ENCODE results near the gene NOTCH3. TPM values are rescaled to one million over a fixed set of nuclear protein-coding genes. Genes with fewer than 3 reads are reported as not detected.

NOTCH3 gene
- total RNA-seq, 1 donor from 2014 or later, result not detected

GRCh38 chr19:15180451-15181390 lies 20.1 kb downstream of the NOTCH3 start:
- H3K27ac Mint-ChIP-seq, result no peak overlapping the region
- no peaks in the 10 kb centered on the region for H3K36me3 Mint-ChIP-seq (ENCODE audit: low read depth)
- H3K4me1 Mint-ChIP-seq (ENCODE audit: low read depth), result peaks cover 4% of the 10 kb centered on the region
- no peaks in the 10 kb centered on the region for H3K9me3 Mint-ChIP-seq
- no peak overlapping the region for H3K4me3 Mint-ChIP-seq (ENCODE audit: low read depth)
- peaks cover 6% of the 10 kb centered on the region for H3K27me3 Mint-ChIP-seq (ENCODE audit: low read depth)
- no peak for DNase-seq (ENCODE audit: low spot score)
- intact Hi-C loops (cut with micrococcal nuclease), result no loop called here

GRCh38 chr19:15178629-15179308 lies 22.0 kb downstream of the NOTCH3 start:
- H3K4me3 Mint-ChIP-seq (ENCODE audit: low read depth), result no peak overlapping the region
- H3K27me3 Mint-ChIP-seq (ENCODE audit: low read depth), result peaks cover 8% of the 10 kb centered on the region
- peaks cover 4% of the 10 kb centered on the region for H3K4me1 Mint-ChIP-seq (ENCODE audit: low read depth)
- intact Hi-C loops (cut with micrococcal nuclease), result no loop called here
- H3K27ac Mint-ChIP-seq, result no peak overlapping the region
- H3K9me3 Mint-ChIP-seq, result no peaks in the 10 kb centered on the region
- no peaks in the 10 kb centered on the region for H3K36me3 Mint-ChIP-seq (ENCODE audit: low read depth)
- DNase-seq (ENCODE audit: low spot score), result no peak

- no peaks in the 10 kb centered on the region for H3K36me3 Mint-ChIP-seq (ENCODE audit: low read depth)
- peaks cover 8% of the 10 kb centered on the region for H3K27me3 Mint-ChIP-seq (ENCODE audit: low read depth)
- H3K27ac Mint-ChIP-seq, result no peak overlapping the region
- peak overlapping the region; percentile 2 for H3K4me3 Mint-ChIP-seq (ENCODE audit: low read depth)
- H3K4me1 Mint-ChIP-seq (ENCODE audit: low read depth), result peaks cover 4% of the 10 kb centered on the region
- intact Hi-C loops (cut with micrococcal nuclease), result loop anchor here (1.0 kb wide), 2 partner anchors 242 to 379 kb away; no protein-coding TSS in a partner anchor
- H3K9me3 Mint-ChIP-seq, result no peaks in the 10 kb centered on the region
- peak; percentile 73 for DNase-seq (ENCODE audit: low spot score)
Measured at GRCh38 chr19:15177269-15178116, 23.3 kb downstream of the NOTCH3 start.

- Mint-ChIP-seq H3K4me1 (ENCODE audit: low read depth) (peaks cover 4% of the 10 kb centered on the region), H3K27ac (no peak overlapping the region), H3K9me3 (no peaks in the 10 kb centered on the region), H3K27me3 (ENCODE audit: low read depth) (peaks cover 8% of the 10 kb centered on the region), H3K36me3 (ENCODE audit: low read depth) (no peaks in the 10 kb centered on the region), H3K4me3 (ENCODE audit: low read depth) (no peak overlapping the region)
- no peak for DNase-seq (ENCODE audit: low spot score)
- intact Hi-C loops (cut with micrococcal nuclease), result no loop called here
Measured at GRCh38 chr19:15175609-15176008, 25.2 kb downstream of the NOTCH3 start.

- DNase-seq (ENCODE audit: low spot score), result no peak
- H3K36me3 Mint-ChIP-seq (ENCODE audit: low read depth), result no peaks in the 10 kb centered on the region
- intact Hi-C loops (cut with micrococcal nuclease), result no loop called here
- no peaks in the 10 kb centered on the region for H3K9me3 Mint-ChIP-seq
- H3K4me3 Mint-ChIP-seq (ENCODE audit: low read depth), result no peak overlapping the region
- H3K27ac Mint-ChIP-seq, result no peak overlapping the region
- H3K27me3 Mint-ChIP-seq (ENCODE audit: low read depth), result peaks cover 8% of the 10 kb centered on the region
- peaks cover 4% of the 10 kb centered on the region for H3K4me1 Mint-ChIP-seq (ENCODE audit: low read depth)
Measured at GRCh38 chr19:15173746-15174404, 26.9 kb downstream of the NOTCH3 start.

- Mint-ChIP-seq H3K4me1 (ENCODE audit: low read depth) (no peaks in the 10 kb centered on the region), H3K36me3 (ENCODE audit: low read depth) (no peaks in the 10 kb centered on the region), H3K9me3 (no peaks in the 10 kb centered on the region), H3K27ac (no peak overlapping the region), H3K27me3 (ENCODE audit: low read depth) (no peaks in the 10 kb centered on the region), H3K4me3 (ENCODE audit: low read depth) (no peak overlapping the region)
- intact Hi-C loops (cut with micrococcal nuclease), result no loop called here
- DNase-seq (ENCODE audit: low spot score), result no peak
Measured at GRCh38 chr19:15170345-15170744, 30.4 kb downstream of the NOTCH3 start.

GRCh38 chr19:15169541-15170285 lies 31.1 kb downstream of the NOTCH3 start:
- no peak overlapping the region for H3K27ac Mint-ChIP-seq
- no peak overlapping the region for H3K4me3 Mint-ChIP-seq (ENCODE audit: low read depth)
- intact Hi-C loops (cut with micrococcal nuclease), result no loop called here
- H3K36me3 Mint-ChIP-seq (ENCODE audit: low read depth), result no peaks in the 10 kb centered on the region
- DNase-seq (ENCODE audit: low spot score), result no peak
- peaks cover 5% of the 10 kb centered on the region for H3K9me3 Mint-ChIP-seq
- no peaks in the 10 kb centered on the region for H3K27me3 Mint-ChIP-seq (ENCODE audit: low read depth)
- H3K4me1 Mint-ChIP-seq (ENCODE audit: low read depth), result no peaks in the 10 kb centered on the region

GRCh38 chr19:15166700-15167099 lies 34.1 kb downstream of the NOTCH3 start:
- peaks cover 5% of the 10 kb centered on the region for H3K9me3 Mint-ChIP-seq
- H3K4me3 Mint-ChIP-seq (ENCODE audit: low read depth), result no peak overlapping the region
- DNase-seq (ENCODE audit: low spot score), result no peak
- no peaks in the 10 kb centered on the region for H3K4me1 Mint-ChIP-seq (ENCODE audit: low read depth)
- H3K36me3 Mint-ChIP-seq (ENCODE audit: low read depth), result no peaks in the 10 kb centered on the region
- H3K27ac Mint-ChIP-seq, result no peak overlapping the region
- intact Hi-C loops (cut with micrococcal nuclease), result no loop called here
- no peaks in the 10 kb centered on the region for H3K27me3 Mint-ChIP-seq (ENCODE audit: low read depth)

- no peak for DNase-seq (ENCODE audit: low spot score)
- no peaks in the 10 kb centered on the region for H3K4me1 Mint-ChIP-seq (ENCODE audit: low read depth)
Measured at GRCh38 chr19:15161028-15161984, 39.5 kb downstream of the NOTCH3 start.

GRCh38 chr19:15159251-15159650 lies 41.5 kb downstream of the NOTCH3 start:
- intact Hi-C loops (cut with micrococcal nuclease), result no loop called here
- no peaks in the 10 kb centered on the region for H3K4me1 Mint-ChIP-seq (ENCODE audit: low read depth)
- no peaks in the 10 kb centered on the region for H3K36me3 Mint-ChIP-seq (ENCODE audit: low read depth)
- H3K27me3 Mint-ChIP-seq (ENCODE audit: low read depth), result no peaks in the 10 kb centered on the region
- DNase-seq (ENCODE audit: low spot score), result no peak
- no peak overlapping the region for H3K4me3 Mint-ChIP-seq (ENCODE audit: low read depth)
- H3K27ac Mint-ChIP-seq, result no peak overlapping the region
- peaks cover 4% of the 10 kb centered on the region for H3K9me3 Mint-ChIP-seq

More at GRCh38 chr19:15161028-15161984, 39.5 kb downstream of the NOTCH3 start:
- peaks cover 5% of the 10 kb centered on the region for H3K9me3 Mint-ChIP-seq
- H3K27ac Mint-ChIP-seq, result no peak overlapping the region
- intact Hi-C loops (cut with micrococcal nuclease), result no loop called here
- H3K36me3 Mint-ChIP-seq (ENCODE audit: low read depth), result no peaks in the 10 kb centered on the region
- no peaks in the 10 kb centered on the region for H3K27me3 Mint-ChIP-seq (ENCODE audit: low read depth)
- H3K4me3 Mint-ChIP-seq (ENCODE audit: low read depth), result no peak overlapping the region

GRCh38 chr19:15156391-15156790 lies 44.4 kb downstream of the NOTCH3 start:
- Mint-ChIP-seq H3K36me3 (ENCODE audit: low read depth) (no peaks in the 10 kb centered on the region), H3K4me3 (ENCODE audit: low read depth) (no peak overlapping the region), H3K9me3 (peaks cover 7% of the 10 kb centered on the region), H3K27me3 (ENCODE audit: low read depth) (no peaks in the 10 kb centered on the region), H3K4me1 (ENCODE audit: low read depth) (no peaks in the 10 kb centered on the region), H3K27ac (no peak overlapping the region)
- intact Hi-C loops (cut with micrococcal nuclease), result no loop called here
- DNase-seq (ENCODE audit: low spot score), result no peak

Data from activated T-helper 2 cell treated with anti-CD3 and anti-CD28 coated beads, Interferon-gamma antibody, Interleukin-2, Interleukin-4, amounts not matched to agents 10 μg/mL and 5 μg/mL and 100 μg/mL, durations not matched to agents 14 hours and 24 hours and 36 hours (primary cell).